ENCODE measurements around the gene SPATS2L. TPM values are rescaled to one million over a fixed set of nuclear protein-coding genes. Genes with fewer than 3 reads are reported as not detected.

Gene SPATS2L
- total and polyA plus RNA-seq, 2 of the 13 experiments (the other 11 are each of a cell fraction or from before 2014, with no cell fraction given) = 154 to 212 TPM

GRCh38 chr2:200483729-200484198 lies 177.3 kb downstream of the SPATS2L start (continued):
- TF ChIP-seq THAP9 (CRISPR knock-in tag; IDR thresholded peaks at IDR 0.05; ENCODE audit: borderline replicate concordance) = peak; percentile 56; the same call in 1 of the 2 replicates
- no peak for TF ChIP-seq SOX13 (IDR thresholded peaks at IDR 0.05)
- TF ChIP-seq SOX13 (CRISPR knock-in tag; conservative IDR thresholded peaks at IDR 0.05 in 1 of 2, IDR thresholded peaks at IDR 0.05 in 1 of 2) = 0 out of 4 replicates have a peak, but pooled peaks of 1 of the 2 experiments have one; percentile 46
- TF ChIP-seq ZEB1 (IDR thresholded peaks at IDR 0.05; ENCODE audit: insufficient replicate concordance, low read depth) = peak; percentile 58
- TF ChIP-seq FOXP4 (CRISPR knock-in tag; IDR thresholded peaks at IDR 0.05) = no peak
- no peak for TF ChIP-seq JUN (CRISPR knock-in tag; IDR thresholded peaks at IDR 0.05)
- peak; percentile 34; the same call in 1 of the 2 replicates for TF ChIP-seq MAX (IDR thresholded peaks at IDR 0.05)
- no peak for TF ChIP-seq WIZ (CRISPR knock-in tag; IDR thresholded peaks at IDR 0.05)
- TF ChIP-seq CEBPB (IDR thresholded peaks at IDR 0.05; ENCODE audit: borderline replicate concordance, low read depth, low read length) = peak; percentile 83
- no peak for TF ChIP-seq FOXK1 (CRISPR knock-in tag; IDR thresholded peaks at IDR 0.05; ENCODE audit: borderline replicate concordance, low read depth)
- TF ChIP-seq SNRNP70 (IDR thresholded peaks at IDR 0.05; ENCODE audit: low read depth, low read length) = no peak
- TF ChIP-seq CCAR2 (optimal IDR thresholded peaks at IDR 0.05; ENCODE audit: low read depth, low read length) = no peak
- peak in 1 of 2 experiments; percentile 45; a peak in 2 of 4 replicates for TF ChIP-seq POLR2A (IDR thresholded peaks at IDR 0.05; ENCODE audit: insufficient read depth in 1 of 2, low read depth in 2 of 2, low read length in 2 of 2)
- TF ChIP-seq RBM22 (optimal IDR thresholded peaks at IDR 0.05; ENCODE audit: low read length) = peak; percentile 95
- TF ChIP-seq ZNF607 (CRISPR knock-in tag; IDR thresholded peaks at IDR 0.05; ENCODE audit: borderline replicate concordance) = 0 out of 2 replicates have a peak, but pooled peaks have one; percentile 32
- no peak for TF ChIP-seq SP1 (IDR thresholded peaks at IDR 0.05)
- TF ChIP-seq SP1 (CRISPR knock-in tag; IDR thresholded peaks at IDR 0.05) = no peak
- no peak for TF ChIP-seq ZFP37 (CRISPR knock-in tag; IDR thresholded peaks at IDR 0.05; ENCODE audit: borderline replicate concordance)
- TF ChIP-seq ZNF562 (CRISPR knock-in tag; IDR thresholded peaks at IDR 0.05; ENCODE audit: borderline replicate concordance) = no peak
- TF ChIP-seq ZNF572 (CRISPR knock-in tag; IDR thresholded peaks at IDR 0.05) = 0 out of 2 replicates have a peak, but pooled peaks have one; percentile 37
- TF ChIP-seq PPARG (CRISPR knock-in tag; conservative IDR thresholded peaks at IDR 0.05) = peak; percentile 20; the same call in 1 of the 2 replicates
- no peak for TF ChIP-seq ZNF232 (CRISPR knock-in tag; IDR thresholded peaks at IDR 0.05; ENCODE audit: borderline replicate concordance)
- 0 out of 2 replicates have a peak, but pooled peaks have one; percentile 10 for TF ChIP-seq BCL6 (CRISPR knock-in tag; IDR thresholded peaks at IDR 0.05)
- TF ChIP-seq UBTF (CRISPR knock-in tag; IDR thresholded peaks at IDR 0.05) = peak; percentile 42; the same call in 1 of the 2 replicates
- no peak for TF ChIP-seq ZNF468 (CRISPR knock-in tag; IDR thresholded peaks at IDR 0.05)
